Heart left ventricle (tissue), 13 donors: Measurements from ENCODE around the gene UBA7.

ENCODE experiments used
- CTCF ChIP-seq, 12 donors: fragments of 200-600 bp; sonication (generic) in 4 of 12; IDR thresholded peaks; one replicate each; pipeline versions ENCODE4 v1.5.0 to v1.8.0; 2018 to 2022; ENCODE audit warnings: antibody characterized with exemption in 12 of 12, mild to moderate bottlenecking in 5 of 12
- POLR2A ChIP-seq, 2 donors: fragments of 450-650 bp; IDR thresholded peaks; one replicate each; pipeline ENCODE4 v1.6.1; 2017; ENCODE audit warnings: antibody characterized with exemption in 2 of 2, mild to moderate bottlenecking in 2 of 2, moderate library complexity in 2 of 2
- donor health status: ischemic (EF 13 %, LVEDD 7.1; RV severe dilation, severe dysfunction).
- donor health status: DM: no; HTN: yes; CAD: no.
- donor health status: DM: no; HTN: no; CAD: no.
- donor health status: ischemic (EF 25% LVEDD 6.9; RV normal size, moderate dysfunction).
- donor health status: ischemic (EF 25% LVEDD 5.7; RV mildly dilated, moderate dysfunction).
- donor health status: ischemic (EF 35%, LVEDD 5.7; RV mildly dilated, moderate dysfunction).
- donor health status: nonischemic (EF 11% LVEDD 7.7; RV severe dilation, severe dysfunction).
- donor health status: DM: yes; HTN: yes; CAD: no.
- donor health status: PGD.
- donor health status: ischemic (EF 29% LVEDD 5.4; RV normal size, mild dysfunction).
- donor health status: nonischemic (EF 23%, LVEDD 6.1; RV moderate dilation, normal function).

GRCh38 chr3:49802719-49803464 lies 10.9 kb downstream of the UBA7 start, which contains the start of gene INKA1:
- peak in 11 of 12 donors; percentile 88 to 97 (median 92) for TF ChIP-seq CTCF (IDR thresholded peaks at IDR 0.05)
- peak in 1 of 2 donors; percentile 78 for TF ChIP-seq POLR2A (IDR thresholded peaks at IDR 0.05)
